Activated T-cell treated with anti-CD3 and anti-CD28 coated beads for 4 hours (primary cell): ENCODE measurements around the gene PPARA.

Experiments used
- DNase-seq: peaks from one replicate; pipeline ENCODE4 v3.0.0-alpha.2; 2020

Gene PPARA

DNA sequence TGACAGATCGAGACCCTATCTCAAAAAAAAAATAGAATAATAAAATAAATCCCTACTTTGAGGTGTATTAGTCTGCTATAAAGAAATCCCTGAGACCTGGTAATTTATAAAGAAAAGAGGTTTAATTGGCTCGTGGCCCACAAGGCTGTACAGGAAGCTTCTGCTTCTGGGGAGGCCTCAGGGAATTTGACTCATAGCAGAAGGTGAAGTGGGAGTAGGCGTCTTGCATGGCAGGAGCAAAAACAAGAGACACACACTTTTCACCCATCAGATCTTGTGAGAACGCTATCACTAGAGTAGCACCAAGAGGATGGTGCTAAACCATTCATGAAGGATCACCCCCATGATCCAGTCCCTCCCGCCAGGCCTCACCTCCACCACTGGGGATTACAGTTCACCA is 70.6 kb downstream of the PPARA start:
- DNase-seq: no peak

DNA sequence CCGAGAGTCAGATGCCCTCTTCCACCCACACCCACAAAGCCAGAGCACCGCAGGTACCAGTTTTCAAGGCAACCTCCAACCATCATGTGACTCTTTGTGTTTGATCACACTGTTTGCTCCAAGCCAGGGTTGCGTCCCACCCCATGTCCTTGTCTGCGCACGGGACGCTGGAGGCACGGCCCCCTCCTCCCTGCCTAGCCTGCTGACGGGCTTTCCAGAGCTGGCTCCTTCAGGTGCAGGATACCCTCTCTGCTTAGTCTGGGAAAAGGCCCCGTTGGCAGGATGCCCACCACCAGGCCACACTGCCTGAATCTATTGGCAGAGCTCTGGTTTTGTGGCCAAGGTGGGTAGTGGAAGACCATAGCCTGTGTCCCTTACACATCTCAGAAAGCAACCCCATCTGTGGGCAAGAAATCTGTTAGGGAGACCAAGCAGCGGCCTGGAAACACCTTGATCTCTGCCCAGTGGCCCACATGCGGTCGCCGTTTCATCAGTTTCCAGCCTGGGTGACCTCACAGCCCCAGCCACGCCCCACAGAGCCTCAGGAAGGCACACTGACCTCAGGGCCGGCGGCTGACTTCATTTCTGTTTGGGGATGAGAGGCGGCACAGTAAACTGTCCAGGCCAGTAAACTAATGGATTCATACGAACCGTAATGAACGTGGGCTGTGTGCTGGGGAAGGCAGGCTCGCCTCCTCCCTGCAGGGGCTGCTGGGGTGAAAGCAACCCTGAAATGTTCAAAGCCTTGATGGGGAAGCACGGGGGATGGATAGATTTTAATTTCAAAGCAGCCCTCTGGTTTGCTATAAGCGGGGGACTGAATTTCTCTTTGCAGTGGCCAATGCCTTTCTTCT is 73.9 kb downstream of the PPARA start:
- no peak for DNase-seq

DNA sequence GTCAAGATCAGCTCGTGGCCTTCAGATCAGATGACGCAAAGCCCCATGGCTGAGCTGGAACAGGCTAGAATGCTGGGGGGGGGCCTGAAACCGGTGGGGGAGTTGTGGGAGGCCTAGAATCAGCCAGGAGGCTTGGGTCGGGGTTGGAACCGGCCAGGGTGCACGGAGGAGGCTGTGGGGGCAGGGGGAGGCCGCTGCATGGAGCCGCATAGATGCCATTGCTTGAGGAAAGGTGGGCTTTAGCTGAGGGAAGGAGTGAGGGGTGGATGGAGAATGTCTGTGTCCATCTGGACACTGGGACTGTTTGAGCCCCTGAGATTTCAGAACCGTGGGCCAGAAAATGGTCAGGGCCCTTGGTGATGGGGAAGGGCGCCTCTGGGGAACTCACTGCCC is 74.6 kb downstream of the PPARA start:
- DNase-seq: no peak

DNA sequence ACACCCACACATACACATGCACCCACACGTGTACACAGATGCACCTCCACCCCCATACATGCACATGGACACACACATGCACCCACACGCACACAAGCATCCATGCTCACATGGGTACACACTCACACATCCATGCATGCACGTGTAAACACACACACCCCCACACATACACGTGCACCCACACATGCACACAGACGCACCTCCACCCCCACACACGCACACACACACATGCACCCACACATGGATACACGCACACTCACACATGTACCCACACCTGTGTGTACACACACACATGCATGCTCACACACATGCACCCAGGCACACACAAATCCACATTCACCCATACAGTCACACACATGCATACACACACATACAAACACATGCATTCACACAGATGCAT is 75.3 kb downstream of the PPARA start:
- no peak for DNase-seq

DNA sequence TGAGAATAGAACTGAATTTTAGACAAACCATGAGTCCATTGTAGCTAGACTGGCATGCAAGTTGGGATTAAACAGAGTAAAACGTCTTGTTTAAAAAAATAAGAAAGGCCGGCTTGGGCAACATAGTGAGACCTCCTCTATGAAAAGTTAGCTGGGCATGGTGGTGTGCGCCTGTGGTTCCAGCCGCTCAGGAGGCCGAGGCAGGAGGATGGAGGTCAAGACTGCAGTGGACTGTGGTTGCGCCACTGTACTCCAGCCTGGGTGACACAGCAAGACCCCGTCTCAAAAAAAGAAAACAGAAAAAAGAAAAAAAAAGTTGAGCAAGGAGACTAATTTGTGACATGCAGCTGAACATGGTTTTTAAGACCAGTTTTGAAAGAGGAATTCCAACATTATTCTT is 76.3 kb downstream of the PPARA start:
- DNase-seq: no peak

DNA sequence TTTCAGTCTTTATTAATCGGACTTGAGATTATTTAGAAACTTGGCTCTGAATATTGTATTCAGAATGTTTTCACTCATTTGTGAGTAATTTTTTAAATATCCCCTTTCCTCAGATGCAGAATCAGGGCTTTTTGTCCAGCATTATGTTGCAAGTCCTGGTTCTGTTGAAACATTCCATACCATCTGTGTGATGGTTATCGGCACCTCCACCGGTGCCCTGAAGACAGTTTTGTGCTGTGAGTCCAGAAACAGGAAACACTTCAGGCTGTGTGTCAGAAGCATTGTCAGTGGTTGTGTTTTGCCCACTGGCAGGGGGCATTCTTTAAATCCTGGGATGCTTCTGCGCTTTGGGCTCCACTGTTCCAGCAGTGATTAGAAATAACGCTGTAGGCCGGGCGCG is 79.4 kb downstream of the PPARA start:
- DNase-seq: no peak

DNA sequence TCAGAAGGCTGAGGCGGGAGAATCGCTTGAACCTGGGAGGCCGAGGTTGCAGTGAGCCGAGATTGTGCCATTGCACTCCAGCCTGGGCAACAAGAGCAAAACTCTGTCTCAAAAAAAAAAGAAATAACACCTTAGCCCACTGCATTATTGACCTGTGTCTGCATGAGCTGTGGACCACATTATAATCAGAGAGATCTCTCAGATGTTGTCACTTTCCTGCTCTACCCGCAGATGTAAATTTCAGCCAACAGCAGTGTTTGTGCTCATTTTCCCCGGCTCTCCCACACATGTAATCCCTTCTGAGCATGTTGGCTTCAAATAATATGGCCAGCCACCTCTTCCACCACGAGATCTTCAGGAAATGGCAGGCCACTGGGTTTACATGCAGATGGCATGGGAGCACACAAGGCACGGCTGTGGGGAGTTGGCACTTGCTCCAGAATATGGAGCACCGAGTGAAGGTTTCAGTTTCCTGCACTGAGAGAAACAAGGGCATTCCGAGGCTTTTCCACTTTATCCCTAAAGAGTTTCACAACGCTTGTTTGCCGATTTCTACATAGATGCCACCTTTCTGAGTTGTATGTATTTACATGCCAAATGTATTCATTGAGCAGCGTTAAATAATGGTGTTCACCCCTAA is 80.1 kb downstream of the PPARA start:
- no peak for DNase-seq

DNA sequence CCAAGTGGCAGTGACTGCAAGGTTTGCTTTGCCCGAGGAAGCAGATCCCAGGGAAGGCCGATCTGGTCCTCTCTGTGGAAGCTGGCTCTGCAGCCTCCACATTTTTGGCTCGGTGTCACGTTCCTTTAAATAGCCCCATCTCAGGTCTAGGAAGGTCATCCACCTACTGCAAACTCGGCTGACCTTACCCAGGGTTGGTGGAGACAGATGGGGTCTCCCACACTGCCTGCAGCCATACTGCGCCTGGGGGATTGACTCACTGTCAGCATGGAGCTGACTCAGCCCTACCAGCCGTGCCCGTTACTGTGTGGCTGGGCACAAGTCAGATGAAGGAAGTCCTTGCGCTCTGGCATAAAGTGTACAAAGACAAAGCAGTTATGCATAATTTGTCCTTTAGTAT is 82.9 kb downstream of the PPARA start:
- DNase-seq: no peak

DNA sequence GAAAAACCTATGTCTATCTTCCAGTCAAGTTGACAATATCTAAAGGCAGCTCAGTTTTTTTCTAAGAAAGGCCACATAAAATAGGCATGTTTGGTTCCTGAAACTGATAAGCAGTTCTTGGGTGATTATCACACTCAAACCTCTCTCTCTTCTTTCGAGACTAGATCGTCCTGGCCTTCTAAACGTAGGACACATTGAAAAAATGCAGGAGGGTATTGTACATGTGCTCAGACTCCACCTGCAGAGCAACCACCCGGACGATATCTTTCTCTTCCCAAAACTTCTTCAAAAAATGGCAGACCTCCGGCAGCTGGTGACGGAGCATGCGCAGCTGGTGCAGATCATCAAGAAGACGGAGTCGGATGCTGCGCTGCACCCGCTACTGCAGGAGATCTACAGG is 84.6 kb downstream of the PPARA start:
- DNase-seq: no peak

DNA sequence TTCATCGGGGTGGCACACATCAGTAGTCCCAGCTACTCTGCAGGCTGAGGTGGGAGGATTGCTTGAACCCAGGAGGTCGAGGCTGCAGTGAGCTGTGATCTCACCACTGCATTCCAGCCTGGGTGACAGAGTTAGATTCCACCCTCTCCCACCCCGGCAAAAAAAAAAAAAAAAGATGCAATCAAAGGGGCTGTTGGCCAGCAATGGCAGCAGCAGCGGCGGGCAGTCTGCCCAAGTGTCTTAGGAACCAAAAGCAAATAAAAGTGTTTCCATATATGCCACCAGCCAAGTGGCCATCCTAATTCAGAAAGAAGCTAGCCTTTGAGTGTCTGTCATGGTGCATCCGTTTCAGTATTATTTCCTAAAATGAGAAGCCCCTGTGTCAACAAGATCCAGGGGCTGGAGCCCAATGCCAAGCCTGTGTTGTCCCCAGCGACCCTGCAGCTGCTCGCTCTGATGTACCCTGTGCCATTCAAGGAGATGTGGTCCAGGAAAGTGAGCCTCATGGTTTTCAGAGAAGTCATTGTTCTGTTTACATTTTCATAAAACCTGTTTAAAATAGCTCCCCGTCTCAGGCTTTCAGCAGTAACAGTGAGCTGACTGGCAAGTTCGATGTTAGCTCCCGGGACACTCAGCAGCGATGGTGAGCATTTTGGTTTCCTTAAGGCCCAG is 87.3 kb downstream of the PPARA start:
- DNase-seq: no peak

DNA sequence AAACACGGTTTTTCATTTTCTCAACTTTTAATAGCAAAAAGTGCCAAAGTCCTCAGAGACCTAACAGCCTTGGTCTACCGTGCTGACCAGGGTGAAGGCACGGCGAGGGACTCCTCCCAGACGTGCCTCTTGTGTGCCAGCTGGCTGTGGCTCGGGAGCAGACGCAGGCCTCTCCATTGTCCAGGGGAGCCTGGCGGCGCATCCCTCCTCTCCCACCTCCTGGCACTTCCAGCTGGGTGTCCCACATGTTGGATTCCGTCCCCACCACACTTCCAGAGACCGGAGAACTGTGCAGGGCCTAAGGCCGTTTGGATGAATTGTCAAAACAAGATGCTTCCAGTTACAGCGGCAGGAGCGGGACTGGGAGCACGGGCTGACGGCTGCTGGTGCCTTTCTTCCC is 88.2 kb downstream of the PPARA start:
- no peak for DNase-seq

DNA sequence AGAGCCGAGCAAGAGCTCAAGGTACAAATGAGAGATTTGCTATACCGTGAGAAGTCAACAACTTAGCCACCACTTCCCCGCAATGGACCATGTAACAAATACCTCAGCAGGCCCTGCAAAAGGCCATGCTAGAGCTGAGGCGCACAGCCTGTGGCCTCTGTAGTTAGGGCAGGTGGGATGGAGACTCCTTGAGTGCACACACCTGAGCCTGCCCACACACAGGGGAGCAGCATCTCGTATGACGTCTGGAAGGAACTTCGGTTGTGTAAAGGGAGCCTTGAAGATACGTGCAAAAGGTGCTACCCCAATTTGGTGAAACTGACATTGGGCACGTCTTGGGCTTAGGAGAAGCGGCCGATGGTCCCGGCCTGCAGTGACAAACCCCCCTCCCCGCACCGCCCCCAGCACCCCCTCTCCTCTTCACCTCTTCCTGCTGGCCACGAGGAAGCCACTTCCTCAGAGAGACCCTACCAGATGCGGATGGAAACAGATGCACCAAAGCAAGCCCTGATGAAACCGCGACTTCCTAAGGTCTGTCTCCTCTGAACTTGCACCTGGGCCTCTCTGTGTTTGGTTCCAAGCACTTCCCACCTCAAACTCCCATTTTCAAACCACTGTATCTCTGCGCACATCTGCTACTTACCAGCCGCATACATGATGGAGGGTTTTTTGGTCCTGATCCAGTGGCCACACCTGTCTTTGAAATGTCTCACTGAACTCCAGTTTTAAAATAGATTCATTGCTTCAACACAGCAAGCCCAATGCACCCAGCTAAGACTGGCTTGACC is 89.1 kb downstream of the PPARA start:
- DNase-seq: no peak

DNA sequence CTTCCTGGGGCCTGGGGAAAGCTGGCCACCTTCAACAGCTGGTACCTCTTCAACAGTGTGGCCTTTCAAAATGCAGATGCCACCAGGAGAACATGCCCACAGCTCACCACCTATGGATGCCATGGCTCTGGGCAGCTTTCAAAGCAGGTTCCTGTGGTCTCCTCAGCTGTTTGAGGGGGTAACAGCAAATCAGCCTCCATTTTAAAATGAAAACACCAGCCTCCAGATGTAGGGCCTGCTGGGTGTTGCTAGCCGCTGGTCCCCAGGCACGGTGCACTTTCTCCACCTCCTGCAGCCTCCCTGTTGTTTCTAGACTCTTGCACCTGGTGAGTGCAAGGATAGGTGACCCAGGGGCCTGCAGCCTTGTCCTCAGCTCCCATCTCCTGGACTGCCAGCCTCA is 89.7 kb downstream of the PPARA start:
- no peak for DNase-seq

DNA sequence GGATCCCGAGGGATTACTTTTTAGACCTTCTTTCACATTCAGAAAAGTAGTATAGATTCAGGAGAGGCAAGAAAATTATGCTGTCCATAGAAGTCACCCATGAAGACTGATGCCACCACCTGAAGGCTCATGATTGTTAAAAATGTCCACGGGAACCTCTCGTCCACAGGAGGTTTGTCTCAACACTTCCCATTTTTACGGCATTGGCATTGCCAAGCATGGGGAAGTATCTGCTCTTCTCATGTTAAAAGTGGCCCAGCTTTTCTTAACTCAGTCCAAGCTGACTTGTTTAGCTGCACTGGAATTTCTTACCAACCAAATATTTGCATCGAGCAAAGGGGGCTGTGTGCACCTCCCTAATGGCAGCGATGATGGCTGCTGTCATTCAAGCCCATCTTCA is 90.2 kb downstream of the PPARA start:
- no peak for DNase-seq

DNA sequence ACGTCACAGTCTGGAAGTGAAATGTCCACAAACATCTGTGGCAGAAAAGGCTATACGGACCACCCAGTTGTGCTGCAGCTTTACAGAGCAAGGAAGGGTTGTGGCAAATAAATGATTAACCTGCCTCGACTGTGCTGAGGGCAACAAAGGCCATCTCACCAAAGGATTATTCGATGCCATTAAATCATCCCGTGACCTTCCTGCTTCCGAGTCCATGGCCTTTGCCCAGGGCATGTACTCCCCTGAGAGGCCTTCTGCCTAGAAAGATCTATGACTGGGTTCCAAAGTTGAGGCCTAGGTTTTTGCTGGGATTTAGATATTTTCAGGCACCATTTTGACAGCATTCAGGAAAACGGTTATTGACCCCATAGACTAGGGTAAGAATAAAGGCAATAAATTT is 90.6 kb downstream of the PPARA start:
- DNase-seq: no peak

DNA sequence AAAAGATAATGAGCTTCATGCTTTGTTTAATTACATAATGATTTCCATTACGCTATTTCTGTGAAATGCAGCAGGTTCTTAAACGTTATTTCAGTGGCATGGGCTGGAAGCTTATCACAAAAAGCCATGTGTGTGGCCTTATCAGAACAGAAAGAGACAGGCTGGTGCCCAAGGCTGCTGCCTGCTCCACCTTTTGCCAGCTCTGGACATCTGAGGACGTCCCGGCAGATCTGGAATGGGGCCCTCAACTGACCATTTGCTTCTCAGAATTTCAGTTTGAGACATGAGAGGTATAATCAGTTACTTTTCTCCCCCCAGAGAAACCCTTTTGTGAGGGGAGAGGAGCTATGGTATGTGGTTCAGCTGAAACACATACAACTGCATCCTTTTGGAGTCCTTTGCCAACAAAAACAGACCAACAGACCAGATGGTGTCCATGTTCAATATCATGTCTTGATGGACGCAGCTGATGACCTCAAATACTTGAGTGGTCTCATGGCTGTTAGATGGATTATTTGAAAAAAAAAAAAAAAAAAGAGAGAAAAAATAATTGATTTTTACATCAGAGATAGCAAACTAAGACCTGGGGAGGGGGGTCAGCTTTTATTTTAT is 91.2 kb downstream of the PPARA start:
- DNase-seq: no peak

DNA sequence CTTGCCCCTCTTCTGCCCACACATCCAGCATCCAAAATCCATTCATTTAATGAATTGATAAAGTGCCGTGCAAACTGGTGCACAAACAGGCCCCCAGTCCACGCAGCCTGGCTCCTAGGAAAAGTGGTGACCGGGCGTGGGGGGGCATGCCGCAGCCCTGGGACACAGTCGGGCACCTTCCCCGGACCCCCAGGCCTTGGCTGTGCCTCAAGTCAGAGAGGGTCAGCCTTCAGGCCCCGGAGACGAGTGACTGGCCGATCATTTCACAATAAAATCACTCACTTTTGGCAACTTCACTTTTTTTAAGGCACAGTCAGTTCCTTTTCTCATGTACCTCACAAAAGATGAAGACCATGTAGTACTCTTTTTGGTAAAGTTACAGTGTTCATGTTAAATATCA is 91.8 kb downstream of the PPARA start:
- DNase-seq: no peak

DNA sequence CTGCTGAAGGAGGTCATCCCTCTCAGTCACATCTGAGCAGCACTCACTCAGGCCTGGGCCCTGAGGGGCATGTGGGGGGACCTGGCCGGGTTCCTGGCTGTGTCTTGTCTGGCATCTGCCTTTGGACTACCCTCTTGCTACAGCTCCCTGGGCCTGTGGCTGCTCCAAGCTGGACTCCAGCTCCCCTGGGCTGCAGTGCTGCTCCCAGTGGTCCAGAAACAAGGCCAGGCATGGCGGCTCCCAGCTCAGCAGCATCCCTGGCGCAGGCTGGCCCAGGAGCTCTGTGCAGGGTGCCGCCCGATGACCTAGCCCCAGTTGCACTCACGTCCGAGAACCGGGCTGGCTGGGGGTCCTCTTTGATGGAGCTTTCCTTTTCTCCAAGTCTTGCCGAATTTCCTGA is 94.4 kb downstream of the PPARA start:
- no peak for DNase-seq

DNA sequence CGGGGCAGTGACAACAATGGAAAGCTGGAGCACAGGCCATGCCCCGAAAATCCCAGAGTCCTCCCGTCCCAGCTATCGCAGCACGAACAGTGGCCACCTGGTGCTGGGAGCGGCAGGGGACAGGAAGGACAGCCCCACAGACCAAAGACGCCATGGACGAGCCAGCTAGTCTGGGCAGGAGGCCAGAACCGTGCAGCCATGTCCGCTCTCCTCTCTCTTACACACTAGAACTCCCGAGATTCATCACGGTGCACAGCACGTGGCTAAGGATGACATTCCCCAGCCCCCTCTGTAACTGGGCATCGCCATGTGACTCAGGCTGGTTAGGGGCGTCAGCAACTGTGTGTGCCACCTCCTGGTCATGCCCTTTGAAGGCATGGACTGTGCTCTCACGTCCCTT is 95.2 kb downstream of the PPARA start:
- DNase-seq: no peak

DNA sequence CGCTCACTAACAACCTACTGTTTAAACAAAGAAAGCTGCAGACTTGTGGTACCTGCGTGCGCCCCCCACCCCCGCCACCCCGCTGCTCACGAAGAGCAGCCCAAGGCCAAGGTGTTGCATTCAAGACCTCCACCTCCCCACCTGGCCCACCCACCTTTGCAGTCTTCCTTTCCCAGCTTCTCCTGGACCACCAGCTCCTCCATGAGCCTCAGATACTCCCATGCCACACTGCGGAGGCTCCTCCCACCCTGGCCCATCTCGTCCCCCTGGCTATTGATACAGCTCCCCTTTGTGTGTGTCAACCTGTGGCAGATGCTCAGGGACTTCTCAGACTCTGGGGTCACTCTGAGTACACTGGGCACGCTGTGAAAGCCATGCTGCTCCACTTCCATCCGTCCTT is 95.9 kb downstream of the PPARA start:
- DNase-seq: no peak

DNA sequence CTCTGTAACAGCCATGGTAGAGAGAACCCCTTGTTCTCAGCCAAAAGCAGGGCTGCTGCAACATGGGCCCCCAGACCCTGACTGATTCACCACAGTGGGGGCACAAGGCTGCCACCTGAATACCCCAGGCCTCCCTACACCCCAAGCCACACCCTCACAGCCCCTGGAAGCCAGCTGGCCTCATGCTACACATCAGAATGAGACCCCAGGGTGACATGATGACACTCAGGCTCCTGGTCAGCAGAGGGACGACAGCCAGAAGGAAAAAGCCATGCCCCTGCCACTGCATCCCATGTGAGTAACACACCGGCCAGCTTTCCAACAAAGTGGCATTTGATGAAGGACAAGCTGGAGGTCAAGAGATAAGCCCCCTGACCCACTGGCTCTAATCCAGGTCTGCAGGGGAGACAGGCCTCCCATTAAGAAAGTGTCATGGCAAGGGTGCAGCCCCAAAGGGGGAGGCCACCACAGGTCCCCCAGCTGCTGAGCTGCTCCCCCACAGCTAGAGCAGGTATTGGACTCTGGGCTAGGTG is 97.2 kb downstream of the PPARA start:
- DNase-seq: no peak

DNA sequence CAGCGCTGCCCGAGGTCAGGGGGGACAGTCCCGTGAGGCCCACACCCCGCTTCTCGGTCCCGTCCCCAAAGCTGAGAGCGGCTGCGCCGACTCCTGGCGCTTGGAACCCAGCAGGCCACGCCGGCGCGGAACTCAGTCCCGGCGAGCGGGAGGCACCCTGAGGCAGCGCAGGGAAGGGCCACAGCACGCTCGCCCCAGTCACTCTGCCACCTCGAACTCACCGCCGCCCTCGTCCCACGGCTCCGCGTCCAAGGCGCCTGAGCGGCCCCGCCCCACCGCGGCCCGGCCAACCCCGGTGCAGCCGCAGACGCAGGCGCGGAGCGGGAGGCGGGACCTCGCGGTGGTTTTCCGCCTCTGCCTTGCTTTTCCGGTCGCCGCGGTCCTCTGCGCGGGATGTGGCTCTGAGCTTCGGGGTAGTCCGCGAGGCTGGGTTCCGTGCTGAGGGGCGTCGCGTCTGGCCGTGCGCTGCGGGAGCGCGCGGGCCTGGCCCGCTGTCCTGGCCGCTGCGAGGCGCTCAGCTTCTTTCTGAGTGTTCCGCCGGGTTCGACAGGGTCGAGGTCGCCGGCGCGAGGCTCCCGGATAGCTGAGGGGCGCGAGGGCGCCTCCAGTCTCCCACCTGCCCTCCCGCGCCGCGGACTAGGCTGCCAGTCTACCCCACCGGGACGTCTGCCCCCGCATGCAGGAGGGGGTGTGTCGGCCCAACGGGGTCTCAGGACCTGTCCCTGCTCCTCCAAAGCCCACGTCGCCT is 99.9 kb downstream of the PPARA start, which contains the start of gene CDPF1:
TSS of gene CDPF1 (minus strand) at position 259 of the 748 bp plus-strand sequence. CDS start 2,009 bp downstream, outside the sequence.
- DNase-seq: peak; percentile 77
